Coronary artery (tissue), 2 donors: ENCODE results near the gene ANKS1B.
"Not testable (repeated sequence)": the region's sequence is repeated elsewhere in the genome, so short reads cannot be mapped to it uniquely, and the experiment has no call there.

ENCODE experiments used
- DNase-seq: peaks from one replicate; pipeline ENCODE4 v3.0.0-alpha.2; 2017; ENCODE audit warnings: low spot score
- H3K27ac ChIP-seq, 2 donors: fragments of 200-600 bp; sonication (generic); one replicate each; pipeline ENCODE4 v1.5.1; 2016 to 2019
- H3K4me3 ChIP-seq: fragments of 200-600 bp; sonication (generic); 2 replicates; pipeline ENCODE4 v1.5.1; 2016; ENCODE audit warnings: mild to moderate bottlenecking, moderate library complexity
- TF ChIP-seq, protein P1 (sequence below): fragments of 200-600 bp; sonication (generic); IDR thresholded peaks from one replicate; pipeline ENCODE4 v1.5.1; 2019; ENCODE audit warnings: antibody characterized with exemption

Gene ANKS1B

GRCh38 chr12:99039367-99040120 lies 945.2 kb downstream of the ANKS1B start:
- DNase-seq = no peak
- TF ChIP-seq, protein P1, sequence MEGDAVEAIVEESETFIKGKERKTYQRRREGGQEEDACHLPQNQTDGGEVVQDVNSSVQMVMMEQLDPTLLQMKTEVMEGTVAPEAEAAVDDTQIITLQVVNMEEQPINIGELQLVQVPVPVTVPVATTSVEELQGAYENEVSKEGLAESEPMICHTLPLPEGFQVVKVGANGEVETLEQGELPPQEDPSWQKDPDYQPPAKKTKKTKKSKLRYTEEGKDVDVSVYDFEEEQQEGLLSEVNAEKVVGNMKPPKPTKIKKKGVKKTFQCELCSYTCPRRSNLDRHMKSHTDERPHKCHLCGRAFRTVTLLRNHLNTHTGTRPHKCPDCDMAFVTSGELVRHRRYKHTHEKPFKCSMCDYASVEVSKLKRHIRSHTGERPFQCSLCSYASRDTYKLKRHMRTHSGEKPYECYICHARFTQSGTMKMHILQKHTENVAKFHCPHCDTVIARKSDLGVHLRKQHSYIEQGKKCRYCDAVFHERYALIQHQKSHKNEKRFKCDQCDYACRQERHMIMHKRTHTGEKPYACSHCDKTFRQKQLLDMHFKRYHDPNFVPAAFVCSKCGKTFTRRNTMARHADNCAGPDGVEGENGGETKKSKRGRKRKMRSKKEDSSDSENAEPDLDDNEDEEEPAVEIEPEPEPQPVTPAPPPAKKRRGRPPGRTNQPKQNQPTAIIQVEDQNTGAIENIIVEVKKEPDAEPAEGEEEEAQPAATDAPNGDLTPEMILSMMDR = no peak

GRCh38 chr12:99036566-99036965 lies 948.2 kb downstream of the ANKS1B start:
- Histone ChIP-seq H3K4me3 (no peak overlapping the region), H3K27ac (no peak overlapping the region)
- DNase-seq = no peak
- TF ChIP-seq, protein P1 = no peak

More at GRCh38 chr12:99039367-99040120, 945.2 kb downstream of the ANKS1B start:
- no peak overlapping the region for H3K27ac ChIP-seq
- H3K4me3 ChIP-seq = no peak overlapping the region

GRCh38 chr12:99035803-99036202 lies 948.9 kb downstream of the ANKS1B start:
- Histone ChIP-seq H3K27ac (no peak overlapping the region), H3K4me3 (no peak overlapping the region)
- TF ChIP-seq, protein P1 = no peak
- DNase-seq = no peak

- not testable (repeated sequence) for H3K27ac ChIP-seq, H3K4me3 ChIP-seq, DNase-seq
Measured at GRCh38 chr12:99034201-99034600, 950.5 kb downstream of the ANKS1B start.

- no peak for DNase-seq
- H3K27ac ChIP-seq = no peak overlapping the region
- no peak overlapping the region for H3K4me3 ChIP-seq
- TF ChIP-seq, protein P1 = no peak
Measured at GRCh38 chr12:99029511-99030271, 955.0 kb downstream of the ANKS1B start.

DNA sequence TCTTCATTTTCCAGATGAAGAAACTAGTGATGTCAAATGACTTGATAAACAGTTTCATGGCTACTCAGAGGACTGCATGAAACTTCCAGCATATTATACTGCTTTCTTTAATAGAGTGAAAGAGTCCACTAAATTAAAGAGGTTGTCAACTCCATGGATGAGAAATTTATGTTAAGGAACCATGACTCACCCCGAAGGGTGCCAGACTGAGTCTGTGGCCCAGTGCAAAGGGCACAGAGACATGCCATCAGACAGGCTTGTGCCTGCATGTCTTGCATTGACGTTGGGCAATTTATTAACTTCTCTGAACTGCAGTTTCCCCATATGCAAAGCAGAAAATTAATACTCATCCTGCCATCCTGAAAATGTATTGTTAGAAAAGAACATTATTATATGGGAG lies 957.3 kb downstream of the ANKS1B start:
- DNase-seq = no peak
- TF ChIP-seq, protein P1 = no peak
- Histone ChIP-seq H3K27ac (no peak overlapping the region), H3K4me3 (no peak overlapping the region)

DNA sequence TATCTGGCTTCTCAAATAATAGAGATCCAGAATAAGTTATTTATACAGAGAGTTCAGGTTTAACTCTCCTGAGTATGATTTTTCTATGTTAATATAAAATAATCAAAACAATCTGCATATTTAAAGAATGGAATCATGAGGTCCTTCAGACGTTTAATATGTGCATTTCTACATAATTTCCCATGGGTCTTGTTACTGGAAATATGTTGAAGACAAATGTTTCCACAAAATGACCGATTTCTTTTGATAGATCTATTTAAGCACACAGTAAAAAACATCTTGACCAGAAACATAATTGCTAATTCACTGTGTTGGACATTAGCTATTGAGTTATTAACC lies 957.7 kb downstream of the ANKS1B start:
- TF ChIP-seq, protein P1 = no peak
- no peak overlapping the region for H3K27ac ChIP-seq
- no peak for DNase-seq
- H3K4me3 ChIP-seq = no peak overlapping the region
